HepG2 (cell line): ENCODE data around the gene GRIK4. TPM values are rescaled to one million over a fixed set of nuclear protein-coding genes. Genes with fewer than 3 reads are reported as not detected.
A peak's percentile ranks its signal among the peaks of the same experiment; 100 is the strongest.

Experiments used
- CREB1 ChIP-seq, 2 experiments: fragments of 450-650 bp in 1 of 2; IDR thresholded peaks; 2 replicates each; pipeline ENCODE4 v1.6.1; 2016 to 2017; ENCODE audit warnings: control low read depth in 1 of 2, mild to moderate bottlenecking in 1 of 2, missing compliant biosample characterization in 1 of 2, missing genetic modification characterization in 1 of 2
- DRAP1 ChIP-seq: IDR thresholded peaks from 2 replicates; pipeline ENCODE4 v1.6.1; 2016; ENCODE audit warnings: missing genetic modification reagents, missing compliant biosample characterization
- FOSL2 ChIP-seq: sonication (generic); formaldehyde crosslinking; IDR thresholded peaks from 2 replicates; pipeline ENCODE4 v1.4.0; 2020; ENCODE audit warnings: missing genetic modification reagents
- HNF1A ChIP-seq, 2 experiments: sonication (generic) in 1 of 2; formaldehyde crosslinking in 1 of 2; IDR thresholded peaks; 2 replicates each; pipeline versions ENCODE4 v1.4.0 to v1.6.1; 2016 to 2020; ENCODE audit warnings: borderline replicate concordance in 1 of 2, low read depth in 1 of 2, mild to moderate bottlenecking in 1 of 2, missing genetic modification reagents in 1 of 2
- HOXA9 ChIP-seq: sonication (generic); formaldehyde crosslinking; IDR thresholded peaks from 2 replicates; pipeline ENCODE4 v1.8.1; 2022; ENCODE audit warnings: missing genetic modification reagents, mild to moderate bottlenecking, moderate library complexity, borderline replicate concordance
- NFKBIZ ChIP-seq: IDR thresholded peaks from 2 replicates; pipeline ENCODE4 v1.6.1; 2018; ENCODE audit warnings: missing genetic modification reagents, missing compliant biosample characterization
- NFYC ChIP-seq: IDR thresholded peaks from 2 replicates; pipeline ENCODE4 v1.6.1; 2016; ENCODE audit warnings: missing genetic modification reagents, missing compliant biosample characterization
- PRMT3 ChIP-seq: sonication (generic); formaldehyde crosslinking; IDR thresholded peaks from 2 replicates; pipeline ENCODE4 v1.8.1; 2022; ENCODE audit warnings: low read depth, mild to moderate bottlenecking, moderate library complexity, missing genetic modification reagents, borderline replicate concordance
- TCF7 ChIP-seq: sonication (generic); IDR thresholded peaks from 2 replicates; pipeline ENCODE4 v1.6.1; 2016; ENCODE audit warnings: antibody characterized with exemption, low read depth
- ZKSCAN5 ChIP-seq: sonication (generic); formaldehyde crosslinking; IDR thresholded peaks from 2 replicates; pipeline ENCODE4 v1.5.1; 2020; ENCODE audit warnings: mild to moderate bottlenecking, missing genetic modification reagents
- ZNF18 ChIP-seq: sonication (generic); formaldehyde crosslinking; IDR thresholded peaks from 2 replicates; pipeline ENCODE4 v1.8.0; 2022; ENCODE audit warnings: mild to moderate bottlenecking, missing genetic modification reagents; ENCODE audit not compliant: insufficient replicate concordance
- ZNF446 ChIP-seq: sonication (generic); formaldehyde crosslinking; IDR thresholded peaks from 2 replicates; pipeline ENCODE4 v1.5.0; 2020; ENCODE audit warnings: mild to moderate bottlenecking, missing genetic modification reagents
- ZNF530 ChIP-seq: sonication (generic); formaldehyde crosslinking; IDR thresholded peaks from 2 replicates; pipeline ENCODE4 v1.5.0; 2020; ENCODE audit warnings: low read depth, mild to moderate bottlenecking, missing genetic modification reagents
- polyA plus RNA-seq, 8 experiments: library from polyadenylated mRNA; depleted of rRNA in 3 of 8; stranded (reverse) in 7 of 8; unstranded in 1 of 8; fragments of >200 nt; fragmentation: Illumina TruSeq in 4 of 8; extraction: Trizol in 4 of 8; gene quantifications; 2 replicates each; pipeline versions ENCODE4 v1.2.1 to v1.2.3, GENCODE V29; 2011 to 2016; ENCODE audit warnings: low read depth in 4 of 8, missing spikeins in 1 of 8, mixed read lengths in 1 of 8; ENCODE audit not compliant: insufficient read depth in 1 of 8
- total RNA-seq, 5 experiments: library from RNA; depleted of rRNA; stranded (reverse); fragments of >200 nt; fragmentation: Illumina TruSeq; extraction: Trizol; gene quantifications; 2 replicates each; pipeline ENCODE4 v1.2.3, GENCODE V29; 2016; ENCODE audit warnings: low read depth in 1 of 5
- TF ChIP-seq, protein P1 (sequence below): IDR thresholded peaks from 2 replicates; pipeline ENCODE4 v1.6.1; 2016; ENCODE audit warnings: low read depth, control low read depth
- TF ChIP-seq, protein P2 (sequence below): sonication (generic); formaldehyde crosslinking; IDR thresholded peaks from 2 replicates; pipeline ENCODE4 v1.8.0; 2022; ENCODE audit warnings: missing genetic modification reagents, mild to moderate bottlenecking, moderate library complexity, borderline replicate concordance

GRIK4 gene
- total and polyA plus RNA-seq, 2 of the 13 experiments (the other 11 are each of a cell fraction or from before 2014, with no cell fraction given) = 0.04 to 0.07 TPM

DNA sequence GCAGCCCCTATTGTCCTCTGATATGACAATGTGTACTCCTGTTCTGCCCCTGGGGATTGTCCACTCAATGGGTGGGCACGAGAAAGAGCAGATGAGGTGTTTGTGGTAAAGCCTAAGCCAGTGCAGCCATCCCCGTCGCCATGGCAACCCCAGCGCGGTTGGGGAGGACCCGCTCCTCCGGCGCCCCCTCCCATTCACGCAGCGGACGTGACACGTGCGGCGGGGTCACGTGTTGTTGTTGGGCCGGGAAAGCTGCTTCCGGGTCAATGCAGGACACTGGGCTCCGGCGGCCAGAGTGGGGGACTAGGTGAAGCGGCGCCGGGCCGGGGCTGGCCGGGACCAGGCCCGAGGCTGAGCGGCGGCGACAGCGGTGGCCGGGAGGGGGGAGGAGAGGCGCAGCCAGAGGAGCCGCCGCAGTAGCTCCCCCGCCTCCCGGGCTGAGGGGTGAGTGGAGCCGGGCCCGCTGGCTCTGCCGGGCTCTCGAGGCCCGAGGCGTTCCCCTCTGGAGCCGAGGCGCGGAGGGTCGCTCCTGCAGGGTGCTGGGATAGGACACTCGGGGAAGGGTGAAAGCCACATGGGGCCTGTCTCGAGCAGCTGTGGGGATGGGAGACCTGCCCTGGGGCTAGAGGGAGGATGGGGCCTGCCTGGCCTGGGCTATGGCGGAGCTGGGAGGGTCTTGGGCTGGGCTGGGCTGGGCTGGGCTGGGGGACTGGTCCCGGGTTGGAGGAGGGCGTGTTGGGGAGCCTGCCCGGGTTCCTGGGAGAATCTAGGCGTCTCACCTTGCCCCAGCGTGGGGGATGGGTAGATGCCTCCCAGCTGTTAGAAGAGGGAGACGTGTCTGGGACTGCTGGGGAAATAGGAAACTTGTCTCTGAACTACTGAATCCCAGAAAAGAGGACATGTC, 512.6 kb downstream of the GRIK4 start, which contains the start of gene TBCEL (continued):
- peak; percentile 39 for TF ChIP-seq ZNF18
- 0 out of 2 replicates have a peak, but pooled peaks have one; percentile 34 for TF ChIP-seq NFKBIZ (CRISPR knock-in tag)
- peak; percentile 48; the same call in 1 of the 2 replicates for TF ChIP-seq DRAP1 (CRISPR knock-in tag)
- no peak for TF ChIP-seq PRMT3 (CRISPR knock-in tag)
- TF ChIP-seq, protein P1, sequence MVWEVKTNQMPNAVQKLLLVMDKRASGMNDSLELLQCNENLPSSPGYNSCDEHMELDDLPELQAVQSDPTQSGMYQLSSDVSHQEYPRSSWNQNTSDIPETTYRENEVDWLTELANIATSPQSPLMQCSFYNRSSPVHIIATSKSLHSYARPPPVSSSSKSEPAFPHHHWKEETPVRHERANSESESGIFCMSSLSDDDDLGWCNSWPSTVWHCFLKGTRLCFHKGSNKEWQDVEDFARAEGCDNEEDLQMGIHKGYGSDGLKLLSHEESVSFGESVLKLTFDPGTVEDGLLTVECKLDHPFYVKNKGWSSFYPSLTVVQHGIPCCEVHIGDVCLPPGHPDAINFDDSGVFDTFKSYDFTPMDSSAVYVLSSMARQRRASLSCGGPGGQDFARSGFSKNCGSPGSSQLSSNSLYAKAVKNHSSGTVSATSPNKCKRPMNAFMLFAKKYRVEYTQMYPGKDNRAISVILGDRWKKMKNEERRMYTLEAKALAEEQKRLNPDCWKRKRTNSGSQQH (CRISPR knock-in tag) = 0 out of 2 replicates have a peak, but pooled peaks have one; percentile 36
- TF ChIP-seq, protein P2, sequence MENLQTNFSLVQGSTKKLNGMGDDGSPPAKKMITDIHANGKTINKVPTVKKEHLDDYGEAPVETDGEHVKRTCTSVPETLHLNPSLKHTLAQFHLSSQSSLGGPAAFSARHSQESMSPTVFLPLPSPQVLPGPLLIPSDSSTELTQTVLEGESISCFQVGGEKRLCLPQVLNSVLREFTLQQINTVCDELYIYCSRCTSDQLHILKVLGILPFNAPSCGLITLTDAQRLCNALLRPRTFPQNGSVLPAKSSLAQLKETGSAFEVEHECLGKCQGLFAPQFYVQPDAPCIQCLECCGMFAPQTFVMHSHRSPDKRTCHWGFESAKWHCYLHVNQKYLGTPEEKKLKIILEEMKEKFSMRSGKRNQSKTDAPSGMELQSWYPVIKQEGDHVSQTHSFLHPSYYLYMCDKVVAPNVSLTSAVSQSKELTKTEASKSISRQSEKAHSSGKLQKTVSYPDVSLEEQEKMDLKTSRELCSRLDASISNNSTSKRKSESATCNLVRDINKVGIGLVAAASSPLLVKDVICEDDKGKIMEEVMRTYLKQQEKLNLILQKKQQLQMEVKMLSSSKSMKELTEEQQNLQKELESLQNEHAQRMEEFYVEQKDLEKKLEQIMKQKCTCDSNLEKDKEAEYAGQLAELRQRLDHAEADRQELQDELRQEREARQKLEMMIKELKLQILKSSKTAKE = peak; percentile 63; the same call in 1 of the 2 replicates
- peak; percentile 57; the same call in 1 of the 2 replicates for TF ChIP-seq HOXA9 (CRISPR knock-in tag)
- no peak for TF ChIP-seq ZKSCAN5 (CRISPR knock-in tag)
- no peak for TF ChIP-seq ZNF446 (CRISPR knock-in tag)
- no peak for TF ChIP-seq TCF7
- TF ChIP-seq ZNF530 (CRISPR knock-in tag) = no peak
- TF ChIP-seq NFYC = no peak; the same call in 1 of the 2 replicates
- no peak for TF ChIP-seq HNF1A (IDR thresholded peaks at IDR 0.05; ENCODE audit: low read depth)
- peak; percentile 46; the same call in 1 of the 2 replicates for TF ChIP-seq HNF1A (CRISPR knock-in tag; IDR thresholded peaks at IDR 0.05; ENCODE audit: borderline replicate concordance)
- TF ChIP-seq FOSL2 (CRISPR knock-in tag) = peak; percentile 43; the same call in 1 of the 2 replicates
- TF ChIP-seq CREB1 (IDR thresholded peaks at IDR 0.05) = peak; percentile 61
- peak; percentile 58; the same call in 1 of the 2 replicates for TF ChIP-seq CREB1 (CRISPR knock-in tag; IDR thresholded peaks at IDR 0.05)
